H1 (cell line): ENCODE results near the gene JPT2. TPM values are rescaled to one million over a fixed set of nuclear protein-coding genes. Genes with fewer than 3 reads are reported as not detected.

Experiments
- CTCF ChIA-PET: fragments of 300-600 bp; sonication (Branson Sonifier 250); formaldehyde crosslinking; loops from one replicate; lab custom pipeline; 2021; ENCODE audit not compliant: partially characterized antibody; lab: Charles Lee
- POLR2A ChIA-PET: fragments of 300-600 bp; sonication (Branson Sonifier 250); formaldehyde crosslinking; loops from one replicate; lab custom pipeline; 2021; ENCODE audit warnings: inconsistent platforms; ENCODE audit not compliant: partially characterized antibody; lab: Charles Lee
- DNase-seq, 2 experiments: peaks; one replicate each; pipeline versions ENCODE4 v3.0.0 to v3.0.0-alpha.2; 2010 to 2022; ENCODE audit warnings: low spot score in 2 of 2, low read depth in 1 of 2, mixed read lengths in 1 of 2
- FAIRE-seq: peaks from 2 replicates; lab custom pipeline; 2011; peaks lifted over from hg19 to GRCh38; lab: Jason Lieb, UNC
- H2AFZ ChIP-seq: 2 replicates; pipeline ENCODE4 v1.8.1; 2012; ENCODE audit warnings: low read length, inconsistent platforms
- H2AK5ac ChIP-seq: 2 replicates; pipeline ENCODE4 v1.6.1; 2013; ENCODE audit warnings: low read depth, low read length
- H2BK120ac ChIP-seq: replicated peaks from 2 replicates; pipeline ENCODE3; 2013; ENCODE audit warnings: low read depth, low read length, inconsistent platforms
- H2BK12ac ChIP-seq: 2 replicates; pipeline ENCODE4 v1.6.1; 2013; ENCODE audit warnings: low read depth, low read length
- H2BK15ac ChIP-seq: 2 replicates; pipeline ENCODE4 v1.6.1; 2013; ENCODE audit warnings: low read length
- H2BK20ac ChIP-seq: 2 replicates; pipeline ENCODE4 v1.6.1; 2013; ENCODE audit warnings: low read length
- H2BK5ac ChIP-seq: 2 replicates; pipeline ENCODE4 v1.6.1; 2013; ENCODE audit warnings: low read depth, low read length
- H3K14ac ChIP-seq: 2 replicates; pipeline ENCODE4 v1.6.1; 2013; ENCODE audit warnings: inconsistent platforms; ENCODE audit not compliant: insufficient read length
- H3K18ac ChIP-seq: 2 replicates; pipeline ENCODE4 v1.6.1; 2013; ENCODE audit warnings: low read length; ENCODE audit errors: extremely low read depth
- H3K23ac ChIP-seq: 2 replicates; pipeline ENCODE4 v1.6.1; 2013; ENCODE audit warnings: inconsistent platforms; ENCODE audit not compliant: insufficient read length
- H3K23me2 ChIP-seq: 2 replicates; pipeline ENCODE4 v1.6.1; 2013; ENCODE audit warnings: low read depth, low read length
- H3K27ac ChIP-seq: 2 replicates; pipeline ENCODE4 v1.6.1; 2011; ENCODE audit warnings: low read depth, low read length, inconsistent platforms
- H3K27me3 ChIP-seq, 4 experiments: replicated peaks in 1 of 4; 1 replicate in 1 of 4; 2 replicates in 3 of 4; pipeline versions ENCODE4 v1.6.1 to v1.8.1; 2011 to 2013; ENCODE audit warnings: low read length in 3 of 4, mild to moderate bottlenecking in 3 of 4, inconsistent platforms in 2 of 4, mixed read lengths in 2 of 4, moderate library complexity in 1 of 4; ENCODE audit not compliant: control insufficient read depth in 3 of 4, insufficient read depth in 3 of 4; ENCODE audit errors: extremely low read depth in 1 of 4
- H3K36me3 ChIP-seq, 4 experiments: 2 replicates each; pipeline versions ENCODE4 v1.6.1 to v1.8.1; 2011 to 2013; ENCODE audit warnings: mild to moderate bottlenecking in 4 of 4, low read length in 3 of 4, moderate library complexity in 2 of 4, control low read depth in 1 of 4, inconsistent platforms in 1 of 4; ENCODE audit not compliant: insufficient read depth in 4 of 4, control insufficient read depth in 2 of 4
- H3K4ac ChIP-seq: replicated peaks from 2 replicates; pipeline ENCODE3; 2013; ENCODE audit warnings: low read length, low read depth, mixed read lengths, inconsistent platforms; ENCODE audit not compliant: insufficient read length
- H3K4me1 ChIP-seq, 4 experiments: replicated peaks in 1 of 4; 1 replicate in 1 of 4; 2 replicates in 3 of 4; pipeline versions ENCODE4 v1.6.1 to v1.8.1; 2011 to 2013; ENCODE audit warnings: low read length in 3 of 4, inconsistent platforms in 2 of 4, mixed read lengths in 1 of 4; ENCODE audit not compliant: insufficient read depth in 4 of 4, control insufficient read depth in 3 of 4
- H3K4me2 ChIP-seq, 2 experiments: 2 replicates each; pipeline versions ENCODE4 v1.6.1 to v1.8.1; 2011 to 2013; ENCODE audit warnings: low read depth in 2 of 2, low read length in 2 of 2, control low read depth in 1 of 2, inconsistent platforms in 1 of 2, mild to moderate bottlenecking in 1 of 2; ENCODE audit not compliant: insufficient read depth in 1 of 2
- H3K4me3 ChIP-seq, 4 experiments: fragments of 200-600, 300-600 bp in 1 of 4; sonication (generic), shearing (Covaris generic), sonication (Bioruptor Twin) in 1 of 4; 2 replicates each; pipeline versions ENCODE4 v1.5.1 to v1.8.1; 2011 to 2016; ENCODE audit warnings: low read length in 4 of 4, low read depth in 3 of 4, control low read depth in 2 of 4, inconsistent platforms in 2 of 4, mild to moderate bottlenecking in 2 of 4, mixed read lengths in 1 of 4, moderate library complexity in 1 of 4; ENCODE audit not compliant: insufficient read depth in 2 of 4; ENCODE audit errors: extremely low read depth in 1 of 4
- H3K56ac ChIP-seq: replicated peaks from 2 replicates; pipeline ENCODE3; 2013; ENCODE audit warnings: low read depth, mild to moderate bottlenecking, mixed read lengths, low read length, inconsistent platforms; ENCODE audit not compliant: insufficient read length
- H3K79me1 ChIP-seq: 2 replicates; pipeline ENCODE4 v1.6.1; 2013; ENCODE audit warnings: low read depth, low read length, control low read depth
- H3K79me2 ChIP-seq, 2 experiments: 2 replicates each; pipeline versions ENCODE4 v1.6.1 to v1.8.1; 2012 to 2013; ENCODE audit warnings: low read length in 2 of 2, mild to moderate bottlenecking in 2 of 2, inconsistent platforms in 1 of 2; ENCODE audit not compliant: insufficient read depth in 2 of 2, control insufficient read depth in 1 of 2
- H3K9ac ChIP-seq, 4 experiments: replicated peaks in 1 of 4; 1 replicate in 1 of 4; 2 replicates in 3 of 4; pipeline versions ENCODE4 v1.6.1 to v1.8.1; 2011 to 2013; ENCODE audit warnings: low read depth in 3 of 4, low read length in 3 of 4, control low read depth in 2 of 4, mild to moderate bottlenecking in 2 of 4, moderate library complexity in 2 of 4, inconsistent platforms in 1 of 4; ENCODE audit errors: extremely low read depth in 1 of 4
- H3K9me3 ChIP-seq, 2 experiments: 2 replicates each; pipeline versions ENCODE4 v1.6.1 to v1.8.1; 2012 to 2013; ENCODE audit warnings: mild to moderate bottlenecking in 2 of 2, moderate library complexity in 2 of 2, control low read depth in 1 of 2, inconsistent platforms in 1 of 2, low read depth in 1 of 2, low read length in 1 of 2, mixed read lengths in 1 of 2; ENCODE audit not compliant: insufficient read depth in 2 of 2
- H4K20me1 ChIP-seq, 2 experiments: replicated peaks in 1 of 2; 2 replicates each; pipeline versions ENCODE3 to v1.8.1; 2011 to 2013; ENCODE audit warnings: inconsistent platforms in 2 of 2, low read length in 2 of 2, mild to moderate bottlenecking in 1 of 2; ENCODE audit not compliant: insufficient read depth in 2 of 2, control insufficient read depth in 1 of 2
- H4K5ac ChIP-seq: 2 replicates; pipeline ENCODE4 v1.6.1; 2013; ENCODE audit warnings: low read length, low read depth, mixed read lengths, inconsistent platforms; ENCODE audit not compliant: insufficient read length
- H4K8ac ChIP-seq: 2 replicates; pipeline ENCODE4 v1.8.0; 2013; ENCODE audit warnings: mild to moderate bottlenecking, moderate library complexity, low read length, inconsistent platforms; ENCODE audit not compliant: insufficient read depth; ENCODE audit errors: extremely low read depth
- H4K91ac ChIP-seq: replicated peaks from 2 replicates; pipeline ENCODE3; 2013; ENCODE audit warnings: low read length, mixed read lengths, inconsistent platforms; ENCODE audit not compliant: insufficient read length
- BACH1 ChIP-seq: IDR thresholded peaks from 2 replicates; pipeline ENCODE4 v1.6.1; 2012; ENCODE audit warnings: low read length, improper control_type of control experiment
- CBX5 ChIP-seq: fragments of 300-800, 300-1000 bp; sonication (generic); IDR thresholded peaks from 2 replicates; pipeline ENCODE4 v1.7.1; 2016; ENCODE audit warnings: antibody characterized with exemption, low read length, low read depth
- RAD21 ChIP-seq, 2 experiments: IDR thresholded peaks in 1 of 2; conservative IDR thresholded peaks in 1 of 2; 2 replicates each; pipeline ENCODE4 v1.6.1; 2011; ENCODE audit warnings: low read depth in 2 of 2, low read length in 2 of 2, improper control_type of control experiment in 1 of 2, inconsistent platforms in 1 of 2, mild to moderate bottlenecking in 1 of 2, moderate library complexity in 1 of 2
- SIRT6 ChIP-seq: IDR thresholded peaks from one replicate; pipeline ENCODE4 v1.7.1; 2012; ENCODE audit warnings: low read length, inconsistent platforms
- SP1 ChIP-seq: IDR thresholded peaks from 2 replicates; pipeline ENCODE4 v1.6.1; 2011; ENCODE audit warnings: low read depth, low read length
- TAF1 ChIP-seq: IDR thresholded peaks from 2 replicates; pipeline ENCODE4 v1.6.1; 2011; ENCODE audit warnings: mild to moderate bottlenecking, low read depth, low read length
- TEAD4 ChIP-seq: IDR thresholded peaks from 2 replicates; pipeline ENCODE4 v1.6.1; 2012; ENCODE audit warnings: low read depth, low read length, inconsistent platforms, mixed read lengths
- YY1 ChIP-seq: IDR thresholded peaks from 2 replicates; pipeline ENCODE4 v1.6.1; 2011; ENCODE audit warnings: low read depth, mild to moderate bottlenecking, low read length
- WGBS, 2 experiments: shearing (Covaris generic) in 1 of 2; methylation state at CpG; one replicate each; pipeline versions ENCODE4 v1.1.6 to v1.1.7; 2013 to 2015; ENCODE audit warnings: low lambda C conversion rate in 2 of 2, mixed read lengths in 2 of 2, inconsistent platforms in 1 of 2, low coverage in 1 of 2, missing lambda C conversion rate in 1 of 2; ENCODE audit not compliant: insufficient replicate concordance in 2 of 2, insufficient coverage in 1 of 2, insufficient read length in 1 of 2; ENCODE audit errors: extremely low coverage in 1 of 2, missing lambda C conversion rate in 1 of 2; 5-methylcytosine and 5-hydroxymethylcytosine counted together
- polyA plus RNA-seq, 7 experiments: library from polyadenylated mRNA; depleted of rRNA in 3 of 7; stranded (reverse) in 5 of 7; unstranded in 2 of 7; fragments of >200 nt in 5 of 7; fragments of 200-250 nt in 2 of 7; gene quantifications; 1 replicate in 5 of 7; 2 replicates in 1 of 7; 4 replicates in 1 of 7; pipeline versions ENCODE4 v1.2.1 to v1.2.3, GENCODE V29; 2011 to 2013; ENCODE audit warnings: missing spikeins in 2 of 7, mixed read lengths in 2 of 7
- total RNA-seq: library from RNA; stranded (reverse); fragmentation: NEBNext Ultra II Directional; extraction: Animal tissue kit (Norgen Biotek cat#: 25700); gene quantifications from 2 replicates; pipeline ENCODE4 v1.2.1, GENCODE V29; 2021

The JPT2 gene
- total and polyA plus RNA-seq, 2 of the 8 experiments (the other 6 are each of a cell fraction or from before 2014, with no cell fraction given): 67.6 to 197 TPM

DNA sequence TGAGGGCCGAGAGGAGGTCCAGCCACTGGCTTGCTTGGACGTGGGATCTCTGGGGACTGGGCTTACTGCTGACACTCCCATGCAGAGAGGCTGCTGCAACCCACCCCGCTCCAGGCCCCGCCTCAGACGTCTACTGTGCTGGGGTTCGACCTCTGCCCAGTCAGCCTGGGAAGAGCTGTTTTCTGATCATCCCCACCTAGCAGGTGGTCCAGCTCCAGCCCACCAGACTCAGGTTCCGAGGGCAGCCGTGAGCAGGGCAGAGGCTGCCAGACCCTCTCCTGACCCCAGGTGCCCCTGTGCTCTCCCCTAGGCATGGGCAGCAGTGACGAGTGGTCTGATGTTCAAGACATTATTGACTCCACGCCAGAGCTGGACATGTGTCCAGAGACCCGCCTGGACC, 69.9 kb downstream of the JPT2 start:
- TF ChIP-seq SIRT6: no peak
- no peak for TF ChIP-seq SP1
- no peak for TF ChIP-seq BACH1
- TF ChIP-seq CBX5: no peak
- TF ChIP-seq YY1: no peak
- TF ChIP-seq TAF1: no peak
- TF ChIP-seq TEAD4: no peak
- no peak for TF ChIP-seq RAD21 (IDR thresholded peaks at IDR 0.05 in 1 of 2, conservative IDR thresholded peaks at IDR 0.05 in 1 of 2; ENCODE audit: low read depth in 2 of 2, low read length in 2 of 2)
- ChIA-PET CTCF (interaction anchor here (0.7 to 1.3 kb wide), 2 partner anchors 15 to 22 kb away, joined by 3 read pairs; no protein-coding TSS in a partner anchor), POLR2A (interaction anchor here (0.6 to 5.5 kb wide), 5 partner anchors 10 to 129 kb away, joined by 3 to 18 read pairs (median 3); partner anchors contain the start of genes MAPK8IP3 and NME3)
- Histone ChIP-seq H3K23me2 (no peaks in the 10 kb centered on the region), H4K8ac (no peak overlapping the region), H3K4me2 (no peak overlapping the region), H3K4ac (no peak overlapping the region), H3K4me1 (no peaks in the 10 kb centered on the region), H3K14ac (no peak overlapping the region), H3K36me3 (peaks cover 0 to 20% (median 2%) of the 10 kb centered on the region in 4 experiments; a peak in 4 of 8 replicates), H3K9me3 (no peaks in the 10 kb centered on the region), H2BK20ac (no peak overlapping the region), H2AFZ (no peak overlapping the region), H4K91ac (no peak overlapping the region), H2BK5ac (no peak overlapping the region), H3K27ac (no peak overlapping the region), H2BK120ac (no peak overlapping the region), H4K5ac (no peak overlapping the region), H4K20me1 (peaks cover 0 to 4% of the 10 kb centered on the region in 2 experiments), H3K79me1 (no peaks in the 10 kb centered on the region), H3K56ac (no peak overlapping the region), H3K79me2 (no peaks in the 10 kb centered on the region), H3K23ac (no peak overlapping the region), H2BK15ac (no peak overlapping the region), H3K18ac (no peak overlapping the region), H3K9ac (no peak overlapping the region), H3K27me3 (no peaks in the 10 kb centered on the region), H3K4me3 (no peak overlapping the region), H2AK5ac (no peak overlapping the region), H2BK12ac (no peak overlapping the region)
- no peak for DNase-seq
- no peak for FAIRE-seq
- 95% methylated on average over 9 of the region's 11 CpGs; no CpG with 5 or more reads in 1 of the 2 experiments for WGBS, 2 experiments
